Measurements from ENCODE around the gene NISCH. TPM values are rescaled to one million over a fixed set of nuclear protein-coding genes. Genes with fewer than 3 reads are reported as not detected.

NISCH gene
- polyA plus RNA-seq, 1 donor (not counting 4 experiments of a cell fraction or from before 2014, with no cell fraction given): 48.1 TPM

- TF ChIP-seq, protein P1, sequence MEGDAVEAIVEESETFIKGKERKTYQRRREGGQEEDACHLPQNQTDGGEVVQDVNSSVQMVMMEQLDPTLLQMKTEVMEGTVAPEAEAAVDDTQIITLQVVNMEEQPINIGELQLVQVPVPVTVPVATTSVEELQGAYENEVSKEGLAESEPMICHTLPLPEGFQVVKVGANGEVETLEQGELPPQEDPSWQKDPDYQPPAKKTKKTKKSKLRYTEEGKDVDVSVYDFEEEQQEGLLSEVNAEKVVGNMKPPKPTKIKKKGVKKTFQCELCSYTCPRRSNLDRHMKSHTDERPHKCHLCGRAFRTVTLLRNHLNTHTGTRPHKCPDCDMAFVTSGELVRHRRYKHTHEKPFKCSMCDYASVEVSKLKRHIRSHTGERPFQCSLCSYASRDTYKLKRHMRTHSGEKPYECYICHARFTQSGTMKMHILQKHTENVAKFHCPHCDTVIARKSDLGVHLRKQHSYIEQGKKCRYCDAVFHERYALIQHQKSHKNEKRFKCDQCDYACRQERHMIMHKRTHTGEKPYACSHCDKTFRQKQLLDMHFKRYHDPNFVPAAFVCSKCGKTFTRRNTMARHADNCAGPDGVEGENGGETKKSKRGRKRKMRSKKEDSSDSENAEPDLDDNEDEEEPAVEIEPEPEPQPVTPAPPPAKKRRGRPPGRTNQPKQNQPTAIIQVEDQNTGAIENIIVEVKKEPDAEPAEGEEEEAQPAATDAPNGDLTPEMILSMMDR (optimal IDR thresholded peaks at IDR 0.05 in 1 of 3, IDR thresholded peaks at IDR 0.05 in 1 of 3, conservative IDR thresholded peaks at IDR 0.05 in 1 of 3; ENCODE audit: extremely low read depth in 1 of 3, insufficient read depth in 2 of 3, low read length in 3 of 3): no peak
- no peak for TF ChIP-seq EZH2 (IDR thresholded peaks at IDR 0.05; ENCODE audit: low read length)
- FAIRE-seq: no peak
- Histone ChIP-seq H3K9me3 (ENCODE audit: control insufficient read depth, low read depth, low read length) (no peaks in the 10 kb centered on the region), H3K4me2 (ENCODE audit: control insufficient read depth, extremely low read depth, insufficient read depth, low read depth, low read length) (no peak overlapping the region), H3K79me2 (ENCODE audit: control insufficient read depth, insufficient read depth, low read length) (peaks cover 35% of the 10 kb centered on the region), H3K36me3 (ENCODE audit: control insufficient read depth in 2 of 2, extremely low read depth in 1 of 2, insufficient read depth in 2 of 2, low read length in 2 of 2) (peaks cover 26 to 38% of the 10 kb centered on the region in 2 experiments), H3K27ac (ENCODE audit: control insufficient read depth, insufficient read depth, low read length) (no peak overlapping the region), H3K4me1 (ENCODE audit: control insufficient read depth, extremely low read depth, insufficient read depth, low read length) (no peaks in the 10 kb centered on the region), H3K4me3 (ENCODE audit: control insufficient read depth in 2 of 3, extremely low read depth in 1 of 3, insufficient read depth in 2 of 3, low read depth in 1 of 3, low read length in 3 of 3) (no peak overlapping the region), H3K27me3 (ENCODE audit: control insufficient read depth, extremely low read depth, insufficient read depth, low read length) (no peaks in the 10 kb centered on the region), H4K20me1 (ENCODE audit: control insufficient read depth, extremely low read depth, insufficient read depth, low read length) (peaks cover 4% of the 10 kb centered on the region), H3K9me1 (ENCODE audit: control insufficient read depth, extremely low read depth, insufficient read depth, low read length) (no peaks in the 10 kb centered on the region), H2AFZ (ENCODE audit: control insufficient read depth, low read length) (no peak overlapping the region), H3K9ac (ENCODE audit: control insufficient read depth, extremely low read depth, insufficient read depth, low read length) (no peak overlapping the region)
- no peak for DNase-seq (ENCODE audit: low read depth, low spot score)
- dilution Hi-C loops (cut with MboI; ENCODE audit: extremely low pct_ligation_motif_present, low sequenced_read_pairs): no loop called here
Observed at GRCh38 chr3:52468336-52468735, 12.9 kb downstream of the NISCH start.

- Histone ChIP-seq H3K4me3 (ENCODE audit: control insufficient read depth in 2 of 3, extremely low read depth in 1 of 3, insufficient read depth in 2 of 3, low read depth in 1 of 3, low read length in 3 of 3) (no peak overlapping the region), H3K36me3 (ENCODE audit: control insufficient read depth in 2 of 2, extremely low read depth in 1 of 2, insufficient read depth in 2 of 2, low read length in 2 of 2) (peaks cover 32 to 44% of the 10 kb centered on the region in 2 experiments), H3K9me3 (ENCODE audit: control insufficient read depth, low read depth, low read length) (no peaks in the 10 kb centered on the region), H3K9me1 (ENCODE audit: control insufficient read depth, extremely low read depth, insufficient read depth, low read length) (no peaks in the 10 kb centered on the region), H3K4me1 (ENCODE audit: control insufficient read depth, extremely low read depth, insufficient read depth, low read length) (no peaks in the 10 kb centered on the region), H2AFZ (ENCODE audit: control insufficient read depth, low read length) (no peak overlapping the region), H3K27me3 (ENCODE audit: control insufficient read depth, extremely low read depth, insufficient read depth, low read length) (no peaks in the 10 kb centered on the region), H3K79me2 (ENCODE audit: control insufficient read depth, insufficient read depth, low read length) (peaks cover 33% of the 10 kb centered on the region), H3K4me2 (ENCODE audit: control insufficient read depth, extremely low read depth, insufficient read depth, low read depth, low read length) (no peak overlapping the region), H4K20me1 (ENCODE audit: control insufficient read depth, extremely low read depth, insufficient read depth, low read length) (peaks cover 4% of the 10 kb centered on the region), H3K27ac (ENCODE audit: control insufficient read depth, insufficient read depth, low read length) (no peak overlapping the region), H3K9ac (ENCODE audit: control insufficient read depth, extremely low read depth, insufficient read depth, low read length) (no peak overlapping the region)
- no peak for DNase-seq (ENCODE audit: low read depth, low spot score)
- no peak for FAIRE-seq
- TF ChIP-seq, protein P1 (optimal IDR thresholded peaks at IDR 0.05 in 1 of 3, IDR thresholded peaks at IDR 0.05 in 1 of 3, conservative IDR thresholded peaks at IDR 0.05 in 1 of 3; ENCODE audit: extremely low read depth in 1 of 3, insufficient read depth in 2 of 3, low read length in 3 of 3): no peak
- dilution Hi-C loops (cut with MboI; ENCODE audit: extremely low pct_ligation_motif_present, low sequenced_read_pairs): no loop called here
Observed at GRCh38 chr3:52469001-52469400, 13.6 kb downstream of the NISCH start.
